Loucy (cell line): ENCODE measurements around the gene PRDM12.

Experiments used
- H2AFZ ChIP-seq: fragments of 200-600 bp; sonication (generic); 2 replicates; pipeline ENCODE4 v1.6.0; 2016; ENCODE audit warnings: antibody characterized with exemption, mild to moderate bottlenecking, low read length, moderate library complexity
- H3F3A ChIP-seq: fragments of 200-600 bp; 2 replicates; pipeline ENCODE4 v1.6.0; 2016; ENCODE audit warnings: antibody characterized with exemption, low read depth, mild to moderate bottlenecking
- H3K27me3 ChIP-seq: fragments of 200-600 bp; sonication (generic); 2 replicates; pipeline ENCODE4 v1.6.1; 2014; ENCODE audit warnings: low read length, mild to moderate bottlenecking; ENCODE audit not compliant: insufficient read depth, poor library complexity, severe bottlenecking
- H3K36me3 ChIP-seq: fragments of 200-600 bp; sonication (generic); 2 replicates; pipeline ENCODE4 v1.6.1; 2016; ENCODE audit warnings: low read length; ENCODE audit not compliant: insufficient read depth
- H3K4me1 ChIP-seq: fragments of 200-600 bp; sonication (generic); 2 replicates; pipeline ENCODE4 v1.5.1; 2014; ENCODE audit warnings: low read length, mild to moderate bottlenecking; ENCODE audit not compliant: insufficient read depth, poor library complexity, severe bottlenecking
- H3K4me2 ChIP-seq: fragments of 200-600 bp; sonication (generic); 2 replicates; pipeline ENCODE4 v1.6.0; 2014; ENCODE audit warnings: antibody characterized with exemption, low read length, low read depth, mild to moderate bottlenecking; ENCODE audit not compliant: poor library complexity, severe bottlenecking
- H3K4me3 ChIP-seq: fragments of 200-600 bp; sonication (generic); 2 replicates; pipeline ENCODE4 v1.5.1; 2014; ENCODE audit warnings: low read length, mild to moderate bottlenecking, mixed read lengths; ENCODE audit not compliant: poor library complexity, severe bottlenecking
- H3K79me2 ChIP-seq: fragments of 200-600 bp; sonication (generic); 2 replicates; pipeline ENCODE4 v1.6.1; 2014; ENCODE audit warnings: low read length; ENCODE audit not compliant: insufficient read depth
- H3K9ac ChIP-seq: fragments of 200-600 bp; sonication (generic); 2 replicates; pipeline ENCODE4 v1.6.0; 2014; ENCODE audit warnings: mild to moderate bottlenecking, low read depth, low read length, moderate library complexity; ENCODE audit not compliant: poor library complexity, severe bottlenecking
- H3K9me2 ChIP-seq: fragments of 200-600 bp; sonication (generic); replicated peaks from 2 replicates; pipeline ENCODE4 v1.6.1; 2016; ENCODE audit warnings: low read depth, low read length, mixed read lengths
- H3K9me3 ChIP-seq: fragments of 200-600 bp; sonication (generic); 2 replicates; pipeline ENCODE4 v1.6.1; 2014; ENCODE audit warnings: mild to moderate bottlenecking, antibody characterized with exemption, low read length, low read depth; ENCODE audit not compliant: insufficient read depth
- H4K20me1 ChIP-seq: fragments of 200-600 bp; sonication (generic); 2 replicates; pipeline ENCODE4 v1.6.0; 2014; ENCODE audit warnings: antibody characterized with exemption, low read length, mild to moderate bottlenecking; ENCODE audit not compliant: insufficient read depth, poor library complexity, severe bottlenecking
- EZH2phosphoT487 ChIP-seq: fragments of 200-600 bp; IDR thresholded peaks from 2 replicates; pipeline ENCODE4 v1.6.1; 2018; ENCODE audit warnings: antibody characterized with exemption, mild to moderate bottlenecking, moderate library complexity, borderline replicate concordance
- TF ChIP-seq, protein P1 (sequence below): fragments of 200-600 bp; sonication (generic); conservative IDR thresholded peaks from 2 replicates; pipeline ENCODE4 v1.5.1; 2014; ENCODE audit warnings: mild to moderate bottlenecking, antibody characterized with exemption, low read length

The PRDM12 gene

GRCh38 chr9:130651221-130651620 is 13.2 kb upstream of the PRDM12 start:
- Histone ChIP-seq H3K9me2 (no peaks in the 10 kb centered on the region), H4K20me1 (no peaks in the 10 kb centered on the region), H3K79me2 (no peaks in the 10 kb centered on the region), H3K4me3 (no peak overlapping the region), H3K4me2 (no peak overlapping the region), H3K36me3 (no peaks in the 10 kb centered on the region), H3K9me3 (no peaks in the 10 kb centered on the region), H3K9ac (no peak overlapping the region), H2AFZ (no peak overlapping the region), H3K4me1 (no peaks in the 10 kb centered on the region), H3F3A (no peaks in the 10 kb centered on the region), H3K27me3 (no peaks in the 10 kb centered on the region)
- TF ChIP-seq, protein P1, sequence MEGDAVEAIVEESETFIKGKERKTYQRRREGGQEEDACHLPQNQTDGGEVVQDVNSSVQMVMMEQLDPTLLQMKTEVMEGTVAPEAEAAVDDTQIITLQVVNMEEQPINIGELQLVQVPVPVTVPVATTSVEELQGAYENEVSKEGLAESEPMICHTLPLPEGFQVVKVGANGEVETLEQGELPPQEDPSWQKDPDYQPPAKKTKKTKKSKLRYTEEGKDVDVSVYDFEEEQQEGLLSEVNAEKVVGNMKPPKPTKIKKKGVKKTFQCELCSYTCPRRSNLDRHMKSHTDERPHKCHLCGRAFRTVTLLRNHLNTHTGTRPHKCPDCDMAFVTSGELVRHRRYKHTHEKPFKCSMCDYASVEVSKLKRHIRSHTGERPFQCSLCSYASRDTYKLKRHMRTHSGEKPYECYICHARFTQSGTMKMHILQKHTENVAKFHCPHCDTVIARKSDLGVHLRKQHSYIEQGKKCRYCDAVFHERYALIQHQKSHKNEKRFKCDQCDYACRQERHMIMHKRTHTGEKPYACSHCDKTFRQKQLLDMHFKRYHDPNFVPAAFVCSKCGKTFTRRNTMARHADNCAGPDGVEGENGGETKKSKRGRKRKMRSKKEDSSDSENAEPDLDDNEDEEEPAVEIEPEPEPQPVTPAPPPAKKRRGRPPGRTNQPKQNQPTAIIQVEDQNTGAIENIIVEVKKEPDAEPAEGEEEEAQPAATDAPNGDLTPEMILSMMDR: no peak
- TF ChIP-seq EZH2phosphoT487: no peak

DNA sequence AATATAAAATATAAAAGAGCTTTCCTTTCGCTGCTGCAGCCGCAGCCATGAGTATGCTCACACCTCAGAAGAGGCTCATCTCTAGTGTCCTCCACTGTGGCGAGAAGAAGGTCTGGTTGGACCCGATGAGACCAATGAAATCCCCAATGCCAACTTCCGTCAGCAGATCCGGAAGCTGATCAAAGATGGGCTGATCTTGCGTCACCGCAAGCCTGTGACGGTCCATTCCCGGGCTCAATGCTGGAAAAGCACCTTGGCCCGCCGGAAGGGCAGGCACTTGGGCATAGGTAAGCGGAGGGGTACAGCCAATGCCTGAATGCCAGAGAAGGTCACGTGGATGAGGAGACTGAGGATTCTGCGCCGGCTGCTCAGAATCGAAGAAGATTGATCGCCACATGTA is 12.6 kb upstream of the PRDM12 start:
- Histone ChIP-seq H3K36me3 (no peaks in the 10 kb centered on the region), H3K27me3 (no peaks in the 10 kb centered on the region), H3F3A (no peaks in the 10 kb centered on the region), H2AFZ (no peak overlapping the region), H3K4me2 (no peak overlapping the region), H3K4me3 (no peak overlapping the region), H3K9me2 (no peaks in the 10 kb centered on the region), H4K20me1 (no peaks in the 10 kb centered on the region), H3K4me1 (no peaks in the 10 kb centered on the region), H3K9ac (no peak overlapping the region), H3K79me2 (no peaks in the 10 kb centered on the region), H3K9me3 (no peaks in the 10 kb centered on the region)
- TF ChIP-seq EZH2phosphoT487: no peak
- TF ChIP-seq, protein P1: no peak

DNA sequence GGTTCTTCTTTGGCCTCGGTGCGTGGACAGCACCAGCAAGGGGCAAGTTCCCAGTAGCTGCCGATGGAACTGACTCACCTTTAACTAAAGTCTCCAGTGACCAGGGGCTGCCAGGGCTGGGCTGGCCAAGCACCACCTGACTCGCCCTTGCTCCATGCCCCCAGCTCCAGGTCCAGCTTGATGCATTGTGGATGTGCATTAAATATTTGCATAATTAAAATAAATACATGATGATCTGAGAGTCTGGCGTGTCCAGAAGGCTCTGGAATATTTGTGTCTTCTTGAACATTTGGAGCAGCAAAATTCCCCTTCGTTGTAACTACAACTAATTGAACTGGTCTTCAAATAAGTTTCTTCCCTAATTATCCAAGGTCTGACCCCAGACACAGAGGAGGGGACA is 9.5 kb upstream of the PRDM12 start:
- TF ChIP-seq EZH2phosphoT487: no peak
- TF ChIP-seq, protein P1: no peak
- Histone ChIP-seq H3F3A (no peaks in the 10 kb centered on the region), H3K9me2 (no peaks in the 10 kb centered on the region), H3K27me3 (no peaks in the 10 kb centered on the region), H3K9ac (no peak overlapping the region), H3K4me3 (no peak overlapping the region), H3K4me2 (no peak overlapping the region), H3K36me3 (no peaks in the 10 kb centered on the region), H3K79me2 (no peaks in the 10 kb centered on the region), H3K9me3 (no peaks in the 10 kb centered on the region), H3K4me1 (no peaks in the 10 kb centered on the region), H4K20me1 (no peaks in the 10 kb centered on the region), H2AFZ (no peak overlapping the region)
